H7 (cell line): ENCODE measurements around the gene SRBD1. TPM values are rescaled to one million over a fixed set of nuclear protein-coding genes. Genes with fewer than 3 reads are reported as not detected.
A peak's percentile ranks its signal among the peaks of the same experiment; 100 is the strongest.

ENCODE experiments used
- DNase-seq: peaks from one replicate; pipeline ENCODE4 v3.0.0; 2012
- H3K27me3 ChIP-seq: 2 replicates; pipeline ENCODE4 v1.6.0; 2011; ENCODE audit warnings: mild to moderate bottlenecking, low read length; ENCODE audit not compliant: control insufficient read depth, insufficient read depth
- H3K36me3 ChIP-seq: replicated peaks from 2 replicates; pipeline ENCODE4 v1.5.1; 2011; ENCODE audit warnings: low read length; ENCODE audit not compliant: control insufficient read depth, insufficient read depth
- H3K4me3 ChIP-seq: 2 replicates; pipeline ENCODE4 v1.5.1; 2011; ENCODE audit warnings: low read depth, mild to moderate bottlenecking, control low read depth, low read length, moderate library complexity; ENCODE audit not compliant: insufficient read depth
- total RNA-seq: library from RNA; depleted of rRNA; stranded (reverse); fragments of >200 nt; shearing (Covaris generic); gene quantifications from 2 replicates; pipeline ENCODE4 v1.2.3, GENCODE V29; 2014

The SRBD1 gene
- total RNA-seq, 1 experiment from 2014 or later, result 22.2 TPM

- Histone ChIP-seq H3K36me3 (no peaks in the 10 kb centered on the region), H3K4me3 (no peak overlapping the region), H3K27me3 (no peaks in the 10 kb centered on the region)
- no peak for DNase-seq
Measured at GRCh38 chr2:45510701-45511420, 100.2 kb downstream of the SRBD1 start.

GRCh38 chr2:45506756-45507155 lies 104.3 kb downstream of the SRBD1 start:
- DNase-seq, result no peak
- Histone ChIP-seq H3K4me3 (no peak overlapping the region), H3K36me3 (no peaks in the 10 kb centered on the region), H3K27me3 (no peaks in the 10 kb centered on the region)

- no peak for DNase-seq
- H3K4me3 ChIP-seq, result no peak overlapping the region
- H3K36me3 ChIP-seq, result no peaks in the 10 kb centered on the region
- H3K27me3 ChIP-seq, result no peaks in the 10 kb centered on the region
Measured at GRCh38 chr2:45505138-45505537, 105.9 kb downstream of the SRBD1 start.

DNA sequence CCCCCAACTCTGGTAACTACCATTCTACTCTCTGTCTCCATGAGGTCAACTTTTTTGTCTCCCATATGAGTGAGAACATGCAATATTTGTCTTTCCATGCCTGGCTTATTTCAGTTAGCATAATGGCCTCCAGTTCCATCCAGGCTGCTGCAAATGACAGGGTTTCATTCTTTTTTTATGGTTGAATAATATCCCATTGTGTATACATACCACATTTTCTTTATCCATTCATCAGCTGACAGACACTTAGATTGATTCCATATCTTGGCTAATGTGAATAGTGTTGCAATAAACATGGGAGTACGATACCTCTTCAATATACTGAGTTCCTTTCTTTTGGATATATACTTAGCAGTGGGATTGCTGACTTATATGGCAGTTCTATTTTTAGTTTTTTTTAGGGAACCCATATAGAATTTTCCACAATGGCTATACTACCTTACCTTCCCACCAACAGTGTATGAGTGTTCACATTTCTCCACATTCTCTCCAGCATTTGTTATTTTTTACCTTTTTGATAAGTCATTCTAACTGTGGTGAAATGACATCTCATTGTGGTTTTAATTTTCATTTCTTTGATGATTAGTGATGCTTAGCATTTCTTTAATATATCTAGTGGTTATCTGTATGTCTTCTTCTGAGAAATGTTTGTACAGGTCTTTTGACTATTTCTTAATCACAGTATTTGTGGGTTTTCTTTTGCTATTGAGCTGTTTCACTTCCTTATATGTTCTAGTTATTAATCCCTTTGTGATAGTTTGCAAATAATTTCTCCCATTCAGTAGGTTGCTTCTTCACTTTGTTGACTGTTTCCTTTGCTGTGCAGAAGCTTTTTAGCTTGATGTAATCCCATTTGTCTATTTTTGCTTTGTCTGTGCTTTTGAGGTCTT lies 112.2 kb downstream of the SRBD1 start:
- no peaks in the 10 kb centered on the region for H3K36me3 ChIP-seq
- H3K4me3 ChIP-seq, result no peak overlapping the region
- H3K27me3 ChIP-seq, result no peaks in the 10 kb centered on the region
- no peak for DNase-seq

DNA sequence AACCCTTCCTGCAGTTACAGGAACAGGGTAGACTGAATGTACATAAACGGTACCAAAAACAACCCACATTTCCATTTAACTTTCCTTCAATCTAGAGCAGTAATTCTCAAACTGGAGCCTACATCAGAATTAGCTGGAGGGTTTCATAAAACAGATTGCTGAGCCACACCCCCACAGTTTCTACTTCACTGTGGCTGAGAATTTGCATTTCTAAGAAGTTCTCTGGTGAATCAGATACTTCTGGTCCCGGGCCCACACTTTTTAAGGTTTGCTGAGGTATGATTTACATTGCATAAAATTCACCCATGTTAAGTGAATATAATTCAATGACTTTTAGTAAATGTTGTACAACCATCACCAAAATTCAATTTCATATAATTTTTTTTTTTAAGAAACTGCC lies 113.7 kb downstream of the SRBD1 start:
- Histone ChIP-seq H3K36me3 (no peaks in the 10 kb centered on the region), H3K27me3 (no peaks in the 10 kb centered on the region), H3K4me3 (no peak overlapping the region)
- no peak for DNase-seq

DNA sequence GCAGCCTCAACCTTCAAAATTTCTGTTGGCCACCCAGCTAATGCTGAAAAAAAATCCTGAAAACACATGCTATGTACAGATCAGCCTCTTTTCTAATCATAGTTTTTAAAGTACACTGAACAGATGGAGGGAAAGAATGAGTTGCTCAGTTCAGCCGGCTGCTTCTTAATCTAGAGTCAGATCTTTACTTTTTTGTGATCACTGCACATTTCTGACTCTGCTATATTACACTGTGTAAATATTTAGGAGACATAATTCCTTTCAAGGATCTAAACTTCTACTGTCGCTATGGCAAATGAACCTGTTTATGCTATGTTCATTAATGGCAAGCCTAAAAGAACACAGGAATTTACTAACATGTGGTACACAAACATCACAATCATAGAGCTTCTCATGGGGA lies 114.2 kb downstream of the SRBD1 start:
- no peaks in the 10 kb centered on the region for H3K27me3 ChIP-seq
- DNase-seq, result no peak
- no peak overlapping the region for H3K4me3 ChIP-seq
- H3K36me3 ChIP-seq, result no peaks in the 10 kb centered on the region

GRCh38 chr2:45494978-45495293 lies 116.1 kb downstream of the SRBD1 start:
- no peak for DNase-seq
- Histone ChIP-seq H3K36me3 (no peaks in the 10 kb centered on the region), H3K27me3 (no peaks in the 10 kb centered on the region), H3K4me3 (no peak overlapping the region)

DNA sequence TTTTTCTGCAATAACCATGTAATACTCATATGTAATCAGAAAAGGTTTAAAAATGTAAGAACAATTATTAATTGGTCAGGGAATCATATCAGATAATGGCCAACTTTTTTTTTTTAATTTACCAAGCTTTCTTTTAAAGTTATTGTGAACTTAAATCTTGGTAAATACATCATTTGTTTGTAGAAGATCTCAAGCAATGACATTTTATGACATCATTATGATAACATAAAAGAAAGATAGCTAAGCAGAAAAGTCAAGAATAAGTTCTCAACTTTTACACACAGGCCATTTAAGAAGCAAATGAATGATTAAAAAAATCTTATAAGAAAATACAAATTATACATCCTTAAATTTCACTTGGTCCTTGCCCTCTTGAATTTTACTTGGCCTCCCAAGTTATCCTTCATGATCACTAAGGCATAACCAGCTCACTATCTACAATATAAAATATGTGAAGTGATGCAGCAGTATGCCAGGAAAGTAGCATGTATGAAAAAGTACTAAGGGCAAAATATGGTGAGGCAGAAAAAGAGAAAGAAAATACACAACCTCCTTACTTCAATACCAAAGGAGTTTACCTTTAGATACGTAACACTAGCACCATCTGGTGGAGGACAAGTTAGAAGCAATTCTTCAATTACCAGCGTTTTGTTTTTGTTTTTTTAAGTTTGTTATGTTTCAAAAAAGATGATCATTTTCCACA lies 116.6 kb downstream of the SRBD1 start:
- Histone ChIP-seq H3K27me3 (no peaks in the 10 kb centered on the region), H3K4me3 (no peak overlapping the region), H3K36me3 (no peaks in the 10 kb centered on the region)
- peak; percentile 52 for DNase-seq

DNA sequence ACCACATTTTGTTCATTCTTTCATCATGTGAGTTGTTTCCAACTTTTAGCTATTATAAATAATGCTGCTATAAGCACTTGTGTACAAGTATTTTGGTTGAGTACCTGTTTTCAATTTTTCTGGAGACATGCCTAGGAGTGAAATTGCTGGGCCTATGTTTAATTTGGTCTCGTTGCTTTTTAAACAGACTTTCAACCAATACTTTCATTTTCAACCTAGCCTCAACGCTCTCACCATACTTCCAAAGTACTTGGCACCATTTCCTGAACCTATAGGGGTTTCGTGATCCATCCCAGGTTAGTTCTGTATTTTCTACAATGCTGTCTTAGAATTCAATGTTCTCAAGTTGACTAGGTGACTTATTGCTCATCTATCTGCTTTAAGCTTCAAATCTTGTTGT lies 126.1 kb downstream of the SRBD1 start:
- no peak for DNase-seq
- H3K4me3 ChIP-seq, result no peak overlapping the region
- no peaks in the 10 kb centered on the region for H3K27me3 ChIP-seq

DNA sequence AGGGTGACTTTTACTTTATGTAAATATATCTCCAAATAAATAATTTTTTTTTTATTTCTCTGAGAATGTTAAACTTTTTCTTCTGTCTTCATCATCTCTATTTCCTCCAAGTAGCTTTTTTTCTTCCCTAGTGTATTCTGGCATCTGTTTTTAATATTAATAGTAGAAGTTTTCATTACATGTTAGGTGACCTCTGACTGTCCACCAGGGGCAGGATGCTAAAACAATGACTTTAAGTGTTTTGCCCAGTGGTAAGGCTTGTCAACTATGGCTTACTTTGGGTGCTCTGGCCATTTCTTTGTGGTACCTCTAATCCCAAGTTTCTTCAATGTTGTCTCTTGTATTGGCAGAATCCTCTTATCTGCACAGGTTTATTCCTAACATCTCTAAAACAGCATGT lies 127.1 kb downstream of the SRBD1 start:
- no peak for DNase-seq
- Histone ChIP-seq H3K4me3 (no peak overlapping the region), H3K36me3 (no peaks in the 10 kb centered on the region), H3K27me3 (no peaks in the 10 kb centered on the region)

More for the DNA sequence above, 126.1 kb downstream of the SRBD1 start:
- no peaks in the 10 kb centered on the region for H3K36me3 ChIP-seq

DNA sequence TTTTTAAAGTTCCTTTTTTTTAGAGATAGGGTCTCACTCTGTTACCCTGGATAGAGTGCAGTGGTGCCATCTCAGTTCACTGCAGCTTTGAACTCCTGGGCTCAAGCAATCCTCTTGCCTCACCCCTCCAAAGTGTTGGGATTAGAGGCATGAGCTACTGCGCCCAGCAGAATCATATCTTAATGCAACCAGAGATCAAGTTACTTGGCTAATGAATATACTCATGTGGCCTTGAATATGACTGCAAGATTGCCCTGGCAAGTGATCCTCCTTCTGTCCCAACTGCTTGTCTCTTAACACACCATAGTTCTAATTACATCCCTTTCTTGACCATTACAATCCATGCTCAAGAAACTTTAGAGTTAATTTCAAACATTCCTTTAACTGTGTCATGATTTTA lies 133.5 kb downstream of the SRBD1 start:
- no peak overlapping the region for H3K4me3 ChIP-seq
- no peaks in the 10 kb centered on the region for H3K36me3 ChIP-seq
- H3K27me3 ChIP-seq, result no peaks in the 10 kb centered on the region
- DNase-seq, result no peak

- DNase-seq, result no peak
- Histone ChIP-seq H3K36me3 (no peaks in the 10 kb centered on the region), H3K4me3 (no peak overlapping the region), H3K27me3 (no peaks in the 10 kb centered on the region)
Measured at GRCh38 chr2:45470531-45470930, 140.5 kb downstream of the SRBD1 start.

DNA sequence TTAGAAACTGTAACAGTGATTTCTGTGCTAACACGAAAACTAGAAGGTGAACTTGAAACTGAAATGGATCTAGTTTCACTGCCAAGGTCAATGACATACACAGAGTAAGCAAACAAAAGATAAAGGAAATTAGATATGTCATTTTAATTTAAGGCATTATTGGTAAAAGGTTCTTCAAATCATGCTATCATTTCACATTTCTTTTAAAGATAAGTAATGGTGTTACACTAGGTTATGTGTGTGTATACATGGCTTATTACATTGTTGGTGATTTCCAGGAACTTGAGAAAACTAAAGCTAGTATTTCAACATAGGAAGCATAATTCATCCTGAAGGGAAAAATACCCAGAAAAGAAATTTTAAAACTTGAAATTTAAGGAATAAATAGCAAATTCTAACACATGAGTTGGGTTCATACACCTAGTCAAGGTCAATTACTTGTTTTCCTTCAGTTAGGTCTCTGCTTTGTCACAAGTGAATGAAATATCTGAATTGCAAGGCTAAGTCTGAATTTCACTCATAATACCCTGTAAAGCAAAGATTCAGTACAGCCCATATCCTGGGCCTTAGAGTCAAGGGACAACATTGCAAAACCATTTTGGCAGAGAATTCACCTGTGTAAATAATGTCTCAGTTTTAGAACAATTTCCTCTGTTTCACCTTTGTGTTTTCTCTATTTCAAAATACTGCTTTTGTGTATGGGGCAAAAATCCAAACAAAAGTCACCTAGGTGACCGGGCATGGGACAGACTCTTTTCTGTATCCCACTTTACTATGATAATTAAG lies 141.6 kb downstream of the SRBD1 start:
- H3K36me3 ChIP-seq, result no peaks in the 10 kb centered on the region
- no peak for DNase-seq
- H3K4me3 ChIP-seq, result no peak overlapping the region
- H3K27me3 ChIP-seq, result no peaks in the 10 kb centered on the region

DNA sequence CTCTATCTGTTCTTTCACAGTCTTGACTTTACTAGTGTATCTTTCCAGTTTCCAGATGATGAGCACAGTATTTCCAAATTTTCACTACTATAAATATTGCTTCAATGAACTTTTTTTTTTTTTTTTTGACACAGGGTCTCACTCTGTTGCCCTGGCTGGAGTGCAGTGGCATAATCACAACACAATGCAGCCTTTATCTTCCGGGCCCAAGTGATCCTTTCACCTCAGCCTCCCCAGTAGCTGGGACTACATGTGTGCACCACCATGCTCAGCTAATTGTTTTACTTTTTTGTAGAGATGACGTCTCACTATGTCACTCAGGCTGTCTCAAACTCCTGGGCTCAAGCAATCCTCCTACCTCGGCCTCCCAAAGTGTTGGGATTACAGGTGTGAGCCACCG lies 142.8 kb downstream of the SRBD1 start:
- Histone ChIP-seq H3K27me3 (no peaks in the 10 kb centered on the region), H3K36me3 (no peaks in the 10 kb centered on the region), H3K4me3 (no peak overlapping the region)
- DNase-seq, result no peak
